KBM-7 (cell line): ENCODE data around the gene FRRS1L.
"Not testable (repeated sequence)": the region's sequence is repeated elsewhere in the genome, so short reads cannot be mapped to it uniquely, and the experiment has no call there.

Experiments
- DNase-seq: peaks from one replicate; pipeline ENCODE4 v3.0.0-alpha.2; 2015
- in situ Hi-C: fragments of 300-500 bp; cut with MboI; formaldehyde crosslinking; loops from 2 replicates; pipeline ENCODE4 v1.14.3; 2020; ENCODE audit warnings: low sequenced_read_pairs, low pct_unique_long_range_greater_than_20kb, mixed read lengths

The FRRS1L gene

GRCh38 chr9:109141375-109141774 is 25.7 kb downstream of the FRRS1L start:
- DNase-seq = no peak
- in situ Hi-C loops = no loop called here

DNA sequence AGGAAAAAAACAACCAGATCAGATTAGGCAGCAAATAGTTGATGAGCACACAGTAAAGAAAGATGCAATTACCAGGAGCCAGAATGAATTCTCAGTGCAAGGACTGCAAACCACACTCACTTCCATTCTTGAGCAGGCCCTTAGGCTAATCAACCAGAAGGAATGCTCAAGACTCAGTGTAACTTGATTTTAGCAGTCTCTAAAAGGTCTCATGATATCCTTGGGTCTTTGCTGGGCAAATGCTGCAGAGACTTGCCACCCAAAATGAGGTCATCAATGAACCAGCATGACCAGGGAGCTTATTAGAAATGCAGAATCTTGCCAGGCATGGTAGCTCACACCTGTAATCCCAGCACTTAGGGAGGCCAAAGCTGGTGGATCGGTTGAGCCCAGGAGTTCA is 27.2 kb downstream of the FRRS1L start:
- in situ Hi-C loops = no loop called here
- no peak for DNase-seq

DNA sequence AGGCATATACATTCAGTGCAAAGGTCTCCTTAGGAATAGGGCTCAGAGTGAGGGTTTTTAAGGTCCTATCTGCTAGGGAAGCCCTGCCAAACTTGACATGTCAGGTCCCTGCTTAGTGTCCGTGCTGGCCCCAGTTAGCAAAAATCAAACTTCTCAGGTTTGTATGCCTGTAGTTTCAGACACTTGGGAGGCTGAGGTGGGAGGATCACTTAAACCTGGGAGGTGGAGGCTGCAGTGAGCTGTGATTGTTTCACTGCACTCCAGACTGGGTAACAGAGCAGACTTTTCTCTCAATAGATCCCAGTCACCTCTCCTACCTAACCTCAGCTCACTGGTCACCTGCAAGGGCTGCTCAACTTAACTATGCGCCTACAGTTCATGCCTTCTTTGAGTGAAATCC is 28.6 kb downstream of the FRRS1L start:
- in situ Hi-C loops = no loop called here
- no peak for DNase-seq

DNA sequence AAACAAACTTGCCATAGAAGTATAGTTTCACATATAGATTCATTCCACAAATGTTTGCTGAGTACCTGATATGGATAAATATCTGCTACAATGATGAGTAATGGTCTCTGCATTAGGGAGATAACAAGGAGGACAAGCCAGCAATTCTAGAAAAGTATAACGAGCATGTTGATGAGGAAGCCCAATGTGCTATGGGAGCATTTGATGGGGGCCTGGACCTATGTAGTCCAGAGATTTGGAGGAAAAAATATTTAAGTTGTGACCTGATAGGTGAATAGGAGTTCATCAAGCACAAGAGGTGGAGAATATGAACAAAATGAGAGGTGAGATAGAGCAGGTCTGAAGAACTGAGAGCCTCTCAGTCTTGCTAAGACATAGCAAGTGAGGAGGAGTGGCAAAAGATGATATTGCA is 32.9 kb downstream of the FRRS1L start:
- in situ Hi-C loops = no loop called here
- DNase-seq = no peak

DNA sequence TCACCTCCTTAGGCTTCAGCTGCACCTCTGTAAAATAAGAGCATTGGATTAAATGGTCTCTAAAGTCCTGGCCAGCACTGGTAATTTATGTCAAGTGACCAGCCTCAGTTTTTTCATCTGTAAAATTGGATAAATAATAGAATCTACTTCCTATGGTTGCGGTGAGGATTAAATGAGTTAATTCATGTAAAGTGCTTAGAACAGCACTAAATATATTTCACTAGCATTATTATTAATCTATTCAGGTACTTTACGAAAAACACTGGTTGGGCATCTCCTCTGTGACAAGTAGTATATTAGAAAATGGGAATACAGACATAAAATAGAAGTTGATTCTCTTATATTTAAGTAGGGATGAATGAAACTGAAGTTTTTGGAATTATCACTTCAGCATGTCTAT is 33.5 kb downstream of the FRRS1L start:
- in situ Hi-C loops = no loop called here
- DNase-seq = no peak

GRCh38 chr9:109132567-109133021 is 34.5 kb downstream of the FRRS1L start:
- peak; percentile 50 for DNase-seq
- in situ Hi-C loops = no loop called here

DNA sequence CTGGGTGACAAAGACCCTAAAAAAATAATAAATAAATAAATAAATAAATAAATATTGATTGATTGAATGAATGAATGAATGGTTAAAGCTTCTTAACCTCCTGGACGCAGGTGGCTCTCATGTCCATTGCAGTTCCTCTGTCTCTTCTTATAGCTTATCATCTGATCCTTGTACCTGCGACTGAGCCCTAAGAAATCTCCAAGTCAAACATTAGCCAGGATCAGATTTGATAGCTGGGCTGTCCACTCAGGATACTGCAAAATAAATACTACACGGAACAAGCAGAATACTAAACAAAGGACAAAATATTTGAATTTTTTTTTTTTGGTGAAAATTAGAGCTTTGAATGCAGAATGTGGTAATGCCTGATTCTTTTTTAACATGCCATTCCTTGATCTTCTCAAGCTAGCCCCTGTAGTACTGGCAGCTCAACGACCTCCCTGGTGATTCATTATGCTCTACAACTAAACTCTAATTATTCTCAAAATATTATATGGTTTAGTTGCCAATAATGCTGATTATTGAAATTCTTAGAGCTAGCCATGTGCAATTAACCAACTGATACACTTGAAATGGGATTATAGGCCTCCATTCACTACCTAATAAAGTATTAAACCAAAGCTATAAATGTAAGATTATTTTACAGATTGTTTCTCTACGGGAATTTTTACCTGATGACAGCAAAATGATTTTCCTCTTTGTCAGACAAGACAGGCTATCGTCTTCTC is 37.4 kb downstream of the FRRS1L start:
- DNase-seq = no peak
- in situ Hi-C loops = no loop called here

DNA sequence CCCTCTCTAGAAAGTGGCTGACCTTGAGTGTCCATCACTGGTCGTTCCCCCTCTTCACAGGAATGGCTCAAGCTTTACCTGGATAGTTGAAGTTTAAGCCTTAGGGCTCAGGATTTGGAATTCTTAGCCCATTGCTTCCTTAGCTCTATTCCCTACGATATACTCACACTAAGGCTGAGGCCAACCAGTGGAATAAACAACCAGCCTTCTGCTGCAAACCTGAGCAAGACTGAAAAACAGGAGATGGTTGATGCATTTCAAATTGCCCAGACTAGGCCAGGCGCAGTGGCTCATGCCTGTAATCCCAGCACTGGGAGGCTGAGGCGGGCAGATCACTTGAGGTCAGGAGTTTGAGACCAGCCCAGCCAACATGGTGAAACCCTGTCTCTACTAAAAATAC is 40.4 kb downstream of the FRRS1L start:
- in situ Hi-C loops, DNase-seq: not testable (repeated sequence)

DNA sequence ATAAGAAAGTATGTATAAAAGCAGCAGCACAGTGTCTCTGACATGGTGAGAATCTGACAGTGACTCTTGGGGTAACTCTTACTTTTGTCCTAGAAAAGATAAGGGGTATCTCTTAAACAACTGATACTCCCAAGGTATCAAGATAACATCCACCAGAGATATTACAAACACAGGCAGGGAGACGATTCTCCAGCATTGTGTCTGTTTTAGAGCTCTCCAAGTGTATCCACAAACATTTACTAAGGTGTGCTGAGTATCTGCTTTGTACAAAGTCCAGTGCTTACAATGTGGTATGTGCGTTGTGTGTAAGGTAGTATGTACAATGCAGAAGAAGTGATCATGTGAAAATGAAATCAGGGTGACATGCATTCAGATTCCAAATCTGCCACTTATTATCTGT is 42.9 kb downstream of the FRRS1L start:
- in situ Hi-C loops = no loop called here
- DNase-seq = no peak

GRCh38 chr9:109122726-109123621 is 44.1 kb downstream of the FRRS1L start:
- DNase-seq = no peak

DNA sequence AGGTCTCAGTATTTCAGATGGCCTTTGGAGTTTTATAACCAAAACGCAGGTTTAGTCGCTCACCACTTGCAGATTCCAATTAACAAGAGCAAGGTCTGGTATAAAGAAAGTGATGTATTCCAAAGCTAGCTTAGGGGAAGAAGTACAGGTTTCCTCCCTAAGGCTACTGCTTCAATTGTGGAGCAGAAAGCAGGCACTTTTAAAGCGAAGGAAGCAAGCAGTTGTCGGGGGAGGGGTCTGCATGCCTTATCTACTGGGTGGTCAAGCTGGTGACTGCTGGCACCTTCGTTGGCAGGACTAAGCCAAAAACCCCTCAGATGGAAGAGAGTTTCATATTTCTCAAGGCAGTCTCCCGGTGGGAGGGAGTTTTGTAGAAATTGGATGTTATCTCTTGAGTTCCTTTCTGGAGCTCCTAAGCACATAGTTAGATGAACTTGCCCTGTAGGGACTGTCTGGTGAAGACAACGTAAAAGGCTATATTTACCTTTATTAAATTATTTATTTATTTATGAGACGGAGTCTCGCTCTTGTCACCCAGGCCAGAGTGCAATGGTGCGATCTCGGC is 45.7 kb downstream of the FRRS1L start:
- in situ Hi-C loops = no loop called here
- no peak for DNase-seq

More at GRCh38 chr9:109122726-109123621, 44.1 kb downstream of the FRRS1L start:
- in situ Hi-C loops = no loop called here

- in situ Hi-C loops = no loop called here
- DNase-seq = no peak
Measured at GRCh38 chr9:109120204-109120789, 46.8 kb downstream of the FRRS1L start.

DNA sequence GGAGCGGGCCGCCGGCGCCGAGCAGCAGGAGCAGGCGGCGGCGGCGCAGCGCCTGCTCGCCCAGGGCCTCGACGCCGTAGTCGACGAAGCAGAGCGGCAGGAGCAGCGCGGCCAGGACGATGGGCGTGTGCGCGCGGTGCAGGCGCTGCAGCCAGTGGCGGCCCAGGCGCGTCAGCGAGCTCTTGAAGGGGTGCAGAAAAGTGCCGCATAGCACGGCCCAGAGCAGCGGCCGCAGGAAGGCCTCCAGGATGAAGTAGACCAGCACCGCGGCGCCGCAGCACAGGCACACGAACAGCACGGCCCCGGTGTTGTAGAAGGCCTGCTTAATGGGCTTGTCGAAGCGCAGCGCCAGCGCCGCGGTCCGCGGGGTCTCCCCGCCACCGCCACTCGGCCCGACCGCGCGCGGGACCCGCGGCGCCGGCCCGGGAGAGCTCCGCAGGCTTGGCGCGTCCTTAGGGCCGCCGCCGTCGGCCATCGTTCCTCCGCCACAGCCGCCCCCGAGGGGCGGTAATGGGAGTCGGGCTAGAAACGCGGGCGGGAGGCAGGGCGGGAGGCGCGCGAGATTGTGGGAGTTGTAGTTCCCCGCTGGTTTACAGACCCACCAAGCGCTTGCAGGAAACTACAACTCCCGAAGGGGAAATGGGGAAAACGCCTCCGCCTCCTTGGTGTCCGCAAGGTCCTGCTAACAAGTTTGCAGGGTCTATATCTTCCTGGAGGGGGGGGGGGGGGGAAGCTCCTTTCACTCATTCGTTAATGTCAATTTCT is 47.4 kb downstream of the FRRS1L start, which contains the start of gene TMEM245:
TMEM245 (minus strand) TSS at position 509 of the 765 bp plus-strand sequence; CDS start at position 475, 34 bp downstream.
- DNase-seq = peak; percentile 98
- in situ Hi-C loops = no loop called here

GRCh38 chr9:109118808-109119438 is 48.1 kb downstream of the FRRS1L start:
- in situ Hi-C loops = no loop called here
- peak; percentile 26 for DNase-seq

- DNase-seq = peak; percentile 54
- in situ Hi-C loops = no loop called here
Measured at GRCh38 chr9:109117856-109118807, 48.9 kb downstream of the FRRS1L start.

DNA sequence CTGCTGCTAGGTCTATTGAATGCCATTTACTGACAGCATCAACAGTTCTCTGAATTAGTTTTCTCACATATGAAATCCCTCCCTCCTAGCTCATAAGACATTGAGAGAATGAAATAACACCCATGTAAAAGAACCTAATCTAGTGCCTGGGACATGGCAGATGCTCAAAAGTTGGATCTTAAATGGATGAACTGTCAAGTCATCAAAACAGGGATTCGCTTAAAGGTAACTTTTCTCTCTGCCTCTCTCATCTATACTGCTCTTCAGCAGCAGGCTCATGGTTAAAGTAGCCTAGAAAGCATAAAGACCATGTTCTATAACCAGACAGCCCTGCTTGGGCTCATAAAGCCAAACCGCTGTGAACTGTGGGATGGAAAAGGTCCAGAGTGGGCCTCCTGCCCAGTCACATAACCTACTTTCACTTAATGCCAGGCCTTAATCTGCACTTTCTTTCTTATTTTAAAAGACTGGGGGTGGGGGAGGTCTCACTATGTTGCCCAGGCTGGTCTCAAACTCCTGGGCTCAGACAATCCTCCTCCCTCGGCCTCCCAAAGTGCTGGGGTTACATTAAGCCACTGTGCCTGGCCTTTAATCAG is 51.0 kb downstream of the FRRS1L start:
- in situ Hi-C loops = no loop called here
- DNase-seq = no peak

DNA sequence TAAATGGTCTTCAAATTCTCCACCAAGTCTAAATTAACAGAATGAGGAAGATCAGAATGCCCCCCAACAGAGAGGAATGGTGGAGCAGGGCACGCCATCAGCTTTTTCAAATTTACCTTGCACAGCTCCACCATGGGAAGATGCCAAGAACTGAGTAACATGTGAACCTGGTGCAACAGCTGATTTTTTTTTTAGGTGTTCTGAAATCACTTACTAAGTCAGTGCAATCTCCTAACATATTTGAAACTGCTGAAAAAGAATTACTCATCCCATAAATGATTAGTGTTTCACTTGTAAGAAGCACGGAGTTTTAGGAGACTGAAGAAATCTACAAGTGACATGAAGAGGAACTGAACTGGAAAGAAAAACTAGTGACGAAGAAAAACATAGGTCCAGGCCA is 52.4 kb downstream of the FRRS1L start:
- DNase-seq = no peak
- in situ Hi-C loops = no loop called here
